Measurements from ENCODE around the gene MPPED1. TPM values are rescaled to one million over a fixed set of nuclear protein-coding genes. Genes with fewer than 3 reads are reported as not detected.

Gene MPPED1
- total and polyA plus RNA-seq, 2 donors (not counting 1 experiment from before 2014, with no cell fraction given), result 0.13 TPM; not detected in 1

DNA sequence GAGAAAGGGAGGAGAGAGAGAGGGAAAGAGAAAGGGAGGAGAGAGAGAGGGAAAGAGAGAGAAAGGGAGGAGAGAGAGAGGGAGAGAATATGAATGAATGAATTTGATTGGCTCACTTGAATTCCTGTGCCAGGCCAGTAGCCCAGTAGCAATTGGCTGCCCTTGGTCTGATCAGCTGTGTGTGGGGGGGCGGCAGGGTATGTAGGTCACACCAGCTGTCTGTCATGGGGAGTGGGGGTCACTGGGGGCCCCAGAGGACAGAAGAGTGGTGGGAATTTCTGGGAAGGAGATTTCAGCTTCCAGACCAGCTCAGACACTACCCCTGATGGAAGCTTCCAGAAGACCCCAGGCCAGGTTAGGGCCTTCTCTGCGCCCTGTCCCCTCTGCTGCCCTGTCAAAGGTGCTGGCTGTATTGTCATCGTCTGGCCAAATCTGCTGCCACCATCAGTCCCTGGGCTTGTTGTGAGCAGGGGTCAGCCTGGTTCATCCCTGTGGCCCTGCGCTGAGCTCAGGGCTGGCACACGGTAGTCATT is 21.1 kb downstream of the MPPED1 start:
- H4K20me1 ChIP-seq (ENCODE audit: control insufficient read depth, insufficient read depth, low read length, poor library complexity, severe bottlenecking), result no peaks in the 10 kb centered on the region
- WGBS (ENCODE audit: insufficient coverage), result 88% methylated on average over 4 of the region's 5 CpGs
- H3K4me1 Mint-ChIP-seq, result no peaks in the 10 kb centered on the region

More for the DNA sequence above, 21.1 kb downstream of the MPPED1 start:
- H3K27ac ChIP-seq (ENCODE audit: low read length in 2 of 2), result no peak overlapping the region
- ATAC-seq (ENCODE audit: low read depth) (no peak), DNase-seq (no peak)
- ChIA-PET POLR2A (no interaction called here), CTCF (no interaction called here)
- no peak overlapping the region for H2AFZ ChIP-seq (ENCODE audit: insufficient read depth, low read depth, low read length, poor library complexity, severe bottlenecking)
- Mint-ChIP-seq H3K4me3 (no peak overlapping the region), H3K27ac (no peak overlapping the region), H3K9me3 (ENCODE audit: insufficient read depth) (no peaks in the 10 kb centered on the region), H3K27me3 (peaks cover 29% of the 10 kb centered on the region)
- H3K4me2 ChIP-seq (replicated peaks; ENCODE audit: low read depth, low read length, poor library complexity, severe bottlenecking), result no peak overlapping the region
- intact Hi-C loops (cut with micrococcal nuclease), result no loop called here
- no peaks in the 10 kb centered on the region for H3K9me3 ChIP-seq (ENCODE audit: control extremely low read depth in 1 of 3, control insufficient read depth in 2 of 3, insufficient read depth in 1 of 3, low read length in 2 of 3)
- TF ChIP-seq EZH2 (IDR thresholded peaks at IDR 0.05; ENCODE audit: borderline replicate concordance, insufficient read depth, low read depth, low read length, poor library complexity, severe bottlenecking) (no peak), CTCF (IDR thresholded peaks at IDR 0.05) (no peak)
- H3K4me1 ChIP-seq (ENCODE audit: control insufficient read depth in 2 of 2, insufficient read depth in 2 of 2, low read length in 2 of 2), result no peaks in the 10 kb centered on the region
- no peak overlapping the region for H3K9ac ChIP-seq (ENCODE audit: low read length)
- H3K27me3 ChIP-seq (replicated peaks in 1 of 4; ENCODE audit: control extremely low read depth in 1 of 4, control insufficient read depth in 3 of 4, insufficient read depth in 4 of 4, low read length in 3 of 4), result peaks cover 0 to 8% (median 1%) of the 10 kb centered on the region in 4 experiments
- no peak overlapping the region for H3K4me3 ChIP-seq (ENCODE audit: control extremely low read depth in 1 of 5, extremely low read depth in 1 of 5, insufficient read depth in 1 of 5, low read depth in 2 of 5, low read length in 4 of 5)
- no peaks in the 10 kb centered on the region for H3K36me3 ChIP-seq (replicated peaks in 1 of 2; ENCODE audit: control extremely low read depth in 1 of 2, control insufficient read depth in 1 of 2, extremely low read depth in 1 of 2, insufficient read depth in 2 of 2, low read length in 1 of 2)
- H3K79me2 ChIP-seq (ENCODE audit: control insufficient read depth, insufficient read depth, low read length), result no peaks in the 10 kb centered on the region

All from B cell (primary cell).